ENCODE results near the gene MAL. TPM values are rescaled to one million over a fixed set of nuclear protein-coding genes. Genes with fewer than 3 reads are reported as not detected.
A peak's percentile ranks its signal among the peaks of the same experiment; 100 is the strongest.

Gene MAL
- 10 to 100 TPM; 63.5 to 63.6 TPM for total RNA-seq

DNA sequence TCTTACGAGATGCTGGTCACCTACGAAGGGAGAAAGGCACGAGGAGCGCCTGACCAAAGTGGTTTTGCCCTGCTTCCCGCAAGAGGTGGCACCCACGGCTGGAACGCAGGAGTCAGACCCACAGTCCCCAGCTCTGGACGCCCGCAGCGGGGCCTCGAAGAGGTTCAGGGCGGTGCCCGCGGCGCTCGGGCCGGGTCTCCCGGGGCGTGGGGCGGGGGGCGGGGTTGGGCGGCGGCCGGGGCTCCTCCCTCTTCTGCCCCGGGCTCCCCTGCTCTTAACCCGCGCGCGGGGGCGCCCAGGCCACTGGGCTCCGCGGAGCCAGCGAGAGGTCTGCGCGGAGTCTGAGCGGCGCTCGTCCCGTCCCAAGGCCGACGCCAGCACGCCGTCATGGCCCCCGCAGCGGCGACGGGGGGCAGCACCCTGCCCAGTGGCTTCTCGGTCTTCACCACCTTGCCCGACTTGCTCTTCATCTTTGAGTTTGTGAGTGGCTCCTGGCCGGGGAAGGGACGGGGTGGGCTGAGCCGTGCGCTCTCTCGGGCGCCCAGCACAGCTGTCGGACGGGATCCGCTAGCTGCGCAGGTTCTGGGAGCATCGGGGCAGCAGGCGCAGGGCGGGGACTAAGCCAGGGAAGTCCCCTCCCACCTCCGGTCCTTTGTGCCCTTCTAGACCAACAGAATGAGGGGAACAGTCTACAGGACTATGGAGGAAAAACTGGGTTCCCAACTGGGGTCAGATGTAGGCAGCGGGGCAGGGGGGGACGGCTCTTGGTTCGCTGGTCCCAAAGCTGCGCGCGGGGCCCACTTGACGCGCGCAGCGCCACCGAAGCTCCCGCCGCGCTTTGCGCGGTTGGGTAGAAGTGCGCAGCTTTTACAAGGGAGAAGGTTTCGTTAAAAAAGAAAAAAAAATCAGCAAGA is at the start of gene MAL:
Gene MAL (plus strand): TSS at position 303 of the 914 bp plus-strand sequence. CDS start 85 bp downstream, at position 388.
- H3K36me3 Mint-ChIP-seq, result peaks cover 8% of the 10 kb centered on the region
- POLR2A ChIA-PET, result interaction anchor here (0.9 to 1.8 kb wide), 7 partner anchors 16 to 139 kb away, joined by 4 to 15 read pairs (median 6); no protein-coding TSS in a partner anchor
- no peaks in the 10 kb centered on the region for H3K27me3 Mint-ChIP-seq
- H3K4me3 Mint-ChIP-seq, result peak within 1 kb of the TSS; percentile 99
- intact Hi-C loops (cut with micrococcal nuclease), result loop anchor here (1.0 to 10.0 kb wide), 3 partner anchors 16 to 289 kb away; partner anchors contain the start of gene ZNF2
- no peaks in the 10 kb centered on the region for H3K9me3 Mint-ChIP-seq
- peaks cover 68% of the 10 kb centered on the region for H3K4me1 Mint-ChIP-seq (ENCODE audit: low read depth)
- H3K27ac Mint-ChIP-seq, result peak within 1 kb of the TSS; percentile 98
- DNase-seq, result peak; percentile 79
- CTCF ChIA-PET, result interaction anchor here (0.7 to 8.3 kb wide), 8 partner anchors 9 to 319 kb away, joined by 3 to 409 read pairs (median 30); partner anchors contain the start of gene MRPS5

DNA sequence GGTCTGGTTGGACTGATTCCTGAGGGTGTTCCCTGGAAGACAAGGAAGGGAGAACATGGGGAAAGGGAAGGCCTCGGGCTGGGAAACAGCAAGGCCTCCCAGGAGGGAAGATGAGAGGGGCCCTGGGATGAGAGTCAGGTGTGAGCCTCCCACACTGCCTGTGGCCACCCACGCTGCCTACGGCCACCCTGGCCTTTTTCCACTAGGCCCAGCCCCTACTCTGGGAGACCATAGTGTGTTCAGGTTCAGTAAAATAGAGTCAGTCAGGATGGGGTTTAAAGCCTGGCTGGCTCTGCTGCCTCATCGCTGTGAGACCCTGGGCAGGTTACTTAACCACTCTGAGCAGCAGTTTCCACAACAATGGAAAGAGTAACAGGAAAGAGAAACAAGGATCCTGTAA is 47.7 kb upstream of the MAL start:
- no peak for DNase-seq
- intact Hi-C loops (cut with micrococcal nuclease), result no loop called here
- POLR2A ChIA-PET, result no interaction called here
- Mint-ChIP-seq H3K9me3 (no peaks in the 10 kb centered on the region), H3K4me3 (no peak overlapping the region), H3K36me3 (no peaks in the 10 kb centered on the region), H3K4me1 (ENCODE audit: low read depth) (no peaks in the 10 kb centered on the region), H3K27ac (no peak overlapping the region), H3K27me3 (peaks cover 12% of the 10 kb centered on the region)
- CTCF ChIA-PET, result interaction anchor here (1.7 kb wide), 1 partner anchor 21 kb away, joined by 6 read pairs; no protein-coding TSS in a partner anchor

DNA sequence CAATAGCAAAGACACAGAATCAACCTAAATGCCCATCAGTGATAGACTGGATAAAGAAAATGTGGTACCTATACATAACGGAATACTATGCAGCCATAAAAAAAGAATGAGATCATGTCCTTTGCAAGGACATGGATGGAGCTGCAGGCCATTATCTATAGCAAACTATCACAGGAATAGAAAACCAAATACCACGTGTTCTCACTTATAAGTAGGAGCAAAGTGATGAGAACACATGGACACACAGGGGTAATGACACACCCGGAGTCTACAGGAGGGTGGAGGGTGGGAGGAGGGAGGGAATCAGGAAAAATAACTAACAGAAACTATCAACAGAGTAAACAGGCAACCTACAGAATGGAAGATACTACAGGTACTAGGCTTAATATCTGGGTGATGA is 46.6 kb upstream of the MAL start:
- H3K27ac Mint-ChIP-seq, result no peak overlapping the region
- DNase-seq, result no peak
- no peaks in the 10 kb centered on the region for H3K36me3 Mint-ChIP-seq
- H3K4me1 Mint-ChIP-seq (ENCODE audit: low read depth), result no peaks in the 10 kb centered on the region
- ChIA-PET CTCF (no interaction called here), POLR2A (no interaction called here)
- peaks cover 12% of the 10 kb centered on the region for H3K27me3 Mint-ChIP-seq
- no peak overlapping the region for H3K4me3 Mint-ChIP-seq
- intact Hi-C loops (cut with micrococcal nuclease), result no loop called here
- H3K9me3 Mint-ChIP-seq, result no peaks in the 10 kb centered on the region

DNA sequence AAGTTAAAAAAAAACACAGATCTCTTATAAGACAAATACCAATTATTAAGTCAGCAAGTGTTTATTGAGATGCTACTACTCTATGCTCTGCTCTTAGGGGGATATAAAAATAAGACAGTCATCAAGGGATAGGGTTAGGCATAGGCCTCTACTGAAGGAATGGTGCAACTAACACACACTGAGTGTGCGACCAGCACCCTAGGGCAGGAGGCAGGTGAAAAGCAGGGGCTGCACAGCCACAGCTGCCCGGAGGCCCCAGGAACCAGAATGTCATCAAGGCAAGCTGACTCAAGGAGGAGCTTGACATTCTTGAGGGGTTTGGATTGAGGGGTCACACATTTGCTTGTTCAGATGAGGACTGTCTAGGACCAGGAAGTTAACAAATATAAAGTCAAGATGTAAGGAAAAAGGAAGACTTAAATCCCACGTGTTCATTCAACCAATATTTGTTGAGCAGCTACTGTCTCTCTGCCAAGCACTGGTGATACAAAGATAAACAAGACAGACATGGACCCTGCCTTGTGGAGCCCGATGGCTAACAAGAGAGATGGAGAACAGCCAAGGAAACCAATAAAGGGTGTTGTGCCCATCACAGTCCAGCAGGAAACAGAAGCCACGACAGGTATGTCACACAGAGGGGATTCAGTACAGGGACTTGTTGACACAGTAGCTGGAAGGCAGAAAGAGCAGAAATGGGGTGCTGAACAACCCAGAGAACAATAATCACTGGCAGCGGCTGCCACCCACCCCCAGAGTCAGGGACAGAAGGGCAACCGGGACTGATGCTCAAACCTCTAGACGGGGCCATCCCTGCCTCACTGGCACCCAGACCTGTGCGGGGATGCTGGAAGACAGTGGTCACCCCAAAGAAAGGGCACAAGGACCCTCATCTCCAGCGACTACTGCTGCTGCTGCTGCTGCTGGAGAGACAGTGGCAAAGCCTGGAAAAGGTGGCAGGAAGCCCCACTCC is 45.8 kb upstream of the MAL start:
- Mint-ChIP-seq H3K9me3 (no peaks in the 10 kb centered on the region), H3K4me1 (ENCODE audit: low read depth) (no peaks in the 10 kb centered on the region), H3K27ac (no peak overlapping the region), H3K36me3 (no peaks in the 10 kb centered on the region), H3K4me3 (no peak overlapping the region), H3K27me3 (peaks cover 14% of the 10 kb centered on the region)
- CTCF ChIA-PET, result interaction anchor here (2.7 kb wide), 1 partner anchor 23 kb away, joined by 9 read pairs; no protein-coding TSS in a partner anchor
- intact Hi-C loops (cut with micrococcal nuclease), result no loop called here
- DNase-seq, result no peak
- POLR2A ChIA-PET, result no interaction called here

DNA sequence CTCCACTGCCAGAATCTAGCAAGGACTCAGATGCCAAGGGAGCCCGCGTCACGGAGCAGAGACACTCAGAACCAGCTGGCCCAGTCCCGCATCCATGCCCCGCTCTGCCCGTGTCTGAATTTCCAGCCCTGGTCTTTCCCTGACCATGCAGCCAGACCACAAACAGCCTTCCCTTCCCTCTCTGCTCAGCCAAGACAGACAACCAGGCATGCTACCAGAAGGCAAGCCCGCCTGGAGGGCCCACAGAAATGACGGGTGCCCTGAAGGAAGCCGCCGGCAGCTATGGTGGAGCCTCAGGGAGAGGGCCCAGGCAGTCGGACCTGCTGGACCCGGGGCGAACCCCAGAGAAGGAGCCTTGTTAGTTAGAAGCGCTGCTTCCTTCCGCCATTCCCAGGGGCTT is 45.1 kb upstream of the MAL start:
- CTCF ChIA-PET, result interaction anchor here (2.7 kb wide), 1 partner anchor 24 kb away, joined by 9 read pairs; no protein-coding TSS in a partner anchor
- H3K27ac Mint-ChIP-seq, result no peak overlapping the region
- peaks cover 12% of the 10 kb centered on the region for H3K27me3 Mint-ChIP-seq

DNA sequence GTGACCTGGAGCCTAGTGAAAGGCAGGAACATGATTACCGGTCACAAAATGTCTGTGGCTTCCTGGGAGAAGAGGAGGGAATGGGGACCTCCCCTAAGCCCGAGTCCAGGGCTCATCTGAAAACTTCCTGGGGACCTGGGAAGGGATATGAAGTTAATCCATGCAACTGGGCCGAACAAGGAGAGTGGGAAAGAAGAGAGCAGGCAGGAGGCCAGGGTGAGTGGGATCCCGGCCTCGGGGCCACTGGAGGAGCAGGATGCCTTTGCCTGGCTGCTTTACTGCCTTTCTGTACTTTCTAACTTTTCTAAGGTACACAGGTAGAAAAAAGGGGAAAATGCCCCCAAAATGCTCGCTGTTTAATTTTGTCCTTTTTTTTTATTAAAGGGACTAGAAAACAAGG is 43.4 kb upstream of the MAL start:
- Mint-ChIP-seq H3K27me3 (peaks cover 12% of the 10 kb centered on the region), H3K36me3 (no peaks in the 10 kb centered on the region), H3K4me1 (ENCODE audit: low read depth) (no peaks in the 10 kb centered on the region), H3K9me3 (no peaks in the 10 kb centered on the region), H3K4me3 (no peak overlapping the region), H3K27ac (no peak overlapping the region)
- ChIA-PET POLR2A (no interaction called here), CTCF (interaction anchor here (0.8 to 1.2 kb wide), 2 partner anchors 25 to 96 kb away, joined by 3 to 5 read pairs; no protein-coding TSS in a partner anchor)
- no peak for DNase-seq
- intact Hi-C loops (cut with micrococcal nuclease), result no loop called here

More for the DNA sequence above, 45.1 kb upstream of the MAL start:
- no peaks in the 10 kb centered on the region for H3K4me1 Mint-ChIP-seq (ENCODE audit: low read depth)
- intact Hi-C loops (cut with micrococcal nuclease), result no loop called here
- POLR2A ChIA-PET, result no interaction called here
- H3K9me3 Mint-ChIP-seq, result no peaks in the 10 kb centered on the region
- no peaks in the 10 kb centered on the region for H3K36me3 Mint-ChIP-seq
- no peak overlapping the region for H3K4me3 Mint-ChIP-seq
- no peak for DNase-seq

DNA sequence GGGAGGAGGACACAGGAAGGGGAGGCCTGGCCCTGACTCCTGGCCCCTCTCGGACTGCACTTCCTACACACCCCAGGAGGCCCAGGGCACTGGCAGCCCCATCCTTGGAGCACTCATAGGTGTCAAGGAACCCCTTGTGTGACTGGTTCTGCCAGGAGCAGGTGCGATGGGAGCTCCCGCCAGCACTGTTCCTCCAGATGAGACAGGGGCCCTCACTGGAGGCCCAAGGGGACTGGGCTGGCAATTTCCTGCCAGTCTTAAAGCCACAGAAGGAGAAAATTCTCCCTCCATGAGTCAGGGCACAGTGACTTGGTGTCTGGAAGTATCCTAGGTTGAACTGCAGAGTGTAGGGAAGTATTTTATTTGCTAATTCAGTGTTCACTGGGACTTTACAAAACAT is 42.8 kb upstream of the MAL start:
- ChIA-PET POLR2A (no interaction called here), CTCF (interaction anchor here (0.8 to 1.2 kb wide), 2 partner anchors 26 to 96 kb away, joined by 3 to 5 read pairs; no protein-coding TSS in a partner anchor)
- peaks cover 12% of the 10 kb centered on the region for H3K27me3 Mint-ChIP-seq
- H3K4me1 Mint-ChIP-seq (ENCODE audit: low read depth), result no peaks in the 10 kb centered on the region
- H3K9me3 Mint-ChIP-seq, result no peaks in the 10 kb centered on the region
- no peak overlapping the region for H3K4me3 Mint-ChIP-seq
- no peaks in the 10 kb centered on the region for H3K36me3 Mint-ChIP-seq
- intact Hi-C loops (cut with micrococcal nuclease), result no loop called here
- DNase-seq, result no peak
- no peak overlapping the region for H3K27ac Mint-ChIP-seq

DNA sequence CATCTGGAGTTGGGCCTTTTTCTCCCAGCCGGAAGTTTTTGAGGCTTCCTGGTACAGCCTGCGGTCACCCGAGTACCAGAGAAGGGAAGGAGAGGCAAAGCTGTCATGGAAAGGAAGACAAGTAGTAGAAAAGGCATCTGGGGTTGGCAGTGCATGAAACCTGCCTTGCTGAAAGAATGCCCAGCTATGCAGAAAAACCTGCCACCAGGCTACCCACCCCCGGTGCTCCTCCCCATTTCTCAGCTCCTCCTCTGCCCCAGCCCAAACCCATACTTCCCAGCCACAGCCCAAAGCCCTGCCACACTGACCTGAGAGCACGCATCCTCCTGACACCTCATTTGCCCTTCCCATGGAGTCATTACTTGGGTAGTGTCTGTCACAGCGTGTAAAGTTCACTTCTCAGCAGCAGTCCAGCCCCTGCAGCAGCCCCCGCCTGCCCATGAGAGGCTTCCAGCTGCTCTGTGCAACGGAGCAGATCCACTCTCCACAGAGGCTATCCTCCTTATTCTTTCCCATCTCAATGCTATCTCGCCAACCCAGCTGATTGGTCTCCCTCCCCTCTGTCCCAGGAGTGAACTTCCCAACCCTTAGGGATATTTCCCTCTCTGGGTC is 40.4 kb upstream of the MAL start:
- no peaks in the 10 kb centered on the region for H3K9me3 Mint-ChIP-seq
- no peaks in the 10 kb centered on the region for H3K36me3 Mint-ChIP-seq
- H3K27ac Mint-ChIP-seq, result no peak overlapping the region
- no peak for DNase-seq
- CTCF ChIA-PET, result interaction anchor here (2.0 to 2.7 kb wide), 3 partner anchors 8 to 130 kb away, joined by 7 to 14 read pairs (median 14); no protein-coding TSS in a partner anchor
- intact Hi-C loops (cut with micrococcal nuclease), result no loop called here
- peaks cover 12% of the 10 kb centered on the region for H3K27me3 Mint-ChIP-seq
- no peaks in the 10 kb centered on the region for H3K4me1 Mint-ChIP-seq (ENCODE audit: low read depth)
- no peak overlapping the region for H3K4me3 Mint-ChIP-seq
- POLR2A ChIA-PET, result no interaction called here

DNA sequence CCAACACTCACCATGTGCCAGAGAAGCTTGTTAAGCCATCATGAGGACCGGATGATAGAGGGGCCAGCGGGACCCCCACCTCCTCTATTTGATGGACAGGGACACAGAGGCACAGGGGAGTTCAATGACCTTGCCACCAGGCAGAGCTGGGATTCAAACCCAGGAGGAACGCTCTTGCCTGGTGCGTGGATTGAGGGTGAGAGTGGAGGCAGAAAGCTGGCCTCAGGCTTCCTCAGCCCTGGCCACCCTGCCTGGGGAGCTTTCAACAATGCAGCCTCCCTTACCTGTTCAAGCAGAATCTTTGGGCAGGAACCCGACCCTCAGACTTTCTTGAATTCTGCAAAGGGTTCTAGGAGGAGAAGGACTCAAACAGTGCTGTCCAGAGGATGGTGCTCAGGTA is 39.9 kb upstream of the MAL start:
- ChIA-PET POLR2A (no interaction called here), CTCF (interaction anchor here (0.8 to 2.7 kb wide), 7 partner anchors 9 to 240 kb away, joined by 3 to 23 read pairs (median 8); no protein-coding TSS in a partner anchor)
- H3K9me3 Mint-ChIP-seq, result no peaks in the 10 kb centered on the region
- intact Hi-C loops (cut with micrococcal nuclease), result no loop called here
- H3K36me3 Mint-ChIP-seq, result no peaks in the 10 kb centered on the region
- no peak for DNase-seq
- H3K4me1 Mint-ChIP-seq (ENCODE audit: low read depth), result no peaks in the 10 kb centered on the region
- no peak overlapping the region for H3K4me3 Mint-ChIP-seq
- no peak overlapping the region for H3K27ac Mint-ChIP-seq
- H3K27me3 Mint-ChIP-seq, result peaks cover 12% of the 10 kb centered on the region

DNA sequence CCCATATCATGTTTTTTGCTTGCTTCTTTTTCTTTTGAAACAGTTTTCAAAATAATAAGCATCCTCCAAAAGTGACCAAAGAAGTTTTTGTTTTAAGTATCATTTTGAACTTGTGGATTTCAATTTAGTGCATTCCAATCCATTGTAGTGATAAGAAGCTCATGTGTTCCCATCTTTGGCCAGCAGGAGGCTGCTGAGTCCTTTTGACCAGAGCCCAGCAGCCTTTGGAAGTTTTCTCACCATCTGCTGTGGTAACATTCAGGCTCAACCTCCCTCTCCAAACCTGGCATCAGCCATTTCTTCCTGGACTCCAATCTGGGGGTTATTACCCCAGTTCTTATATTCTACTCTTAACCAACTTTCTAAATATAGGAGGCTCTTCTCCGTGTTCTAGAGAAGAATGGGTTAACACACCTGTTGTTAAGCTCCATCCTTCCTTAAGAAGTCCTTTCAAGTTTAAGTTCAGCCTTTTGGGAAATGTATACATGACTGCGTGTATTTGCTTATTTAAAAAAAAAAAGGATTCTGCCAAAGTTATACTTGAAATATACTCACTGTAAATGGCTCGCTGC is 39.0 kb upstream of the MAL start:
- Mint-ChIP-seq H3K27ac (no peak overlapping the region), H3K4me1 (ENCODE audit: low read depth) (no peaks in the 10 kb centered on the region), H3K36me3 (no peaks in the 10 kb centered on the region), H3K4me3 (no peak overlapping the region), H3K27me3 (peaks cover 12% of the 10 kb centered on the region), H3K9me3 (no peaks in the 10 kb centered on the region)
- POLR2A ChIA-PET, result no interaction called here
- intact Hi-C loops (cut with micrococcal nuclease), result no loop called here
- CTCF ChIA-PET, result interaction anchor here (0.6 to 2.7 kb wide), 14 partner anchors 10 to 239 kb away, joined by 3 to 23 read pairs (median 6); no protein-coding TSS in a partner anchor
- DNase-seq, result peak; percentile 57

Data from activated CD4-positive, alpha-beta memory T cell treated with anti-CD3 and anti-CD28 coated beads for 36 hours (primary cell).